PFSK-1 (cell line): Measurements from ENCODE around the gene IL1R1.

Experiments used
- FOXP2 ChIP-seq: optimal IDR thresholded peaks from 2 replicates; pipeline ENCODE3; 2011; ENCODE audit warnings: borderline replicate concordance, control low read depth, inconsistent platforms; ENCODE audit not compliant: insufficient read depth; ENCODE audit errors: extremely low read length, extremely low read depth
- POLR2AphosphoS5 ChIP-seq: IDR thresholded peaks from 2 replicates; pipeline ENCODE4 v1.6.1; 2012; ENCODE audit warnings: low read depth, mild to moderate bottlenecking, control low read depth, low read length, moderate library complexity
- REST ChIP-seq, 2 experiments: IDR thresholded peaks; 2 replicates each; pipeline versions ENCODE4 v1.6.1 to v1.8.0; 2011 to 2012; ENCODE audit warnings: low read depth in 2 of 2, low read length in 2 of 2, control low read depth in 1 of 2, inconsistent platforms in 1 of 2, mild to moderate bottlenecking in 1 of 2, moderate library complexity in 1 of 2; ENCODE audit not compliant: insufficient read depth in 1 of 2
- SIN3A ChIP-seq: IDR thresholded peaks from 2 replicates; pipeline ENCODE4 v1.6.1; 2012; ENCODE audit warnings: mild to moderate bottlenecking, low read length, moderate library complexity, borderline replicate concordance; ENCODE audit not compliant: insufficient read depth
- TAF1 ChIP-seq: IDR thresholded peaks from 2 replicates; pipeline ENCODE4 v1.6.1; 2012; ENCODE audit warnings: low read length, control low read depth, borderline replicate concordance; ENCODE audit not compliant: insufficient read depth

- no peak for TF ChIP-seq POLR2AphosphoS5
- TF ChIP-seq SIN3A, result no peak
- TF ChIP-seq TAF1, result no peak
- no peak for TF ChIP-seq REST (IDR thresholded peaks at IDR 0.05; ENCODE audit: insufficient read depth in 1 of 2, low read depth in 2 of 2, low read length in 2 of 2)
- TF ChIP-seq FOXP2, result no peak
Observed at GRCh38 chr2:102172745-102173144, 30.2 kb downstream of the IL1R1 start.
